ENCODE results near the gene ANKRD23.

Gene ANKRD23

GRCh38 chr2:96844405-96844808 is 586 bp upstream of the ANKRD23 start:
- Mint-ChIP-seq H3K27me3 (ENCODE audit: low read depth, poor library complexity) (no peaks in the 10 kb centered on the region), H3K27ac (peak overlapping the region; percentile 42), H3K9me3 (no peaks in the 10 kb centered on the region), H3K4me3 (no peak overlapping the region), H3K4me1 (peaks cover 54% of the 10 kb centered on the region), H3K36me3 (ENCODE audit: low read depth) (peaks cover 20% of the 10 kb centered on the region)
- no peak for TF ChIP-seq CTCF (IDR thresholded peaks at IDR 0.05)
- no peak for DNase-seq

GRCh38 chr2:96842600-96842999 is 1.2 kb downstream of the ANKRD23 start:
- no peak for DNase-seq
- H3K27me3 Mint-ChIP-seq (ENCODE audit: low read depth, poor library complexity) = no peaks in the 10 kb centered on the region
- no peaks in the 10 kb centered on the region for H3K9me3 Mint-ChIP-seq
- H3K36me3 Mint-ChIP-seq (ENCODE audit: low read depth) = peaks cover 13% of the 10 kb centered on the region
- no peak overlapping the region for H3K4me3 Mint-ChIP-seq
- TF ChIP-seq CTCF (IDR thresholded peaks at IDR 0.05) = no peak
- peak overlapping the region; percentile 73 for H3K27ac Mint-ChIP-seq
- peaks cover 51% of the 10 kb centered on the region for H3K4me1 Mint-ChIP-seq

- Mint-ChIP-seq H3K4me3 (peak overlapping the region; percentile 53), H3K27ac (peak overlapping the region; percentile 97), H3K9me3 (no peaks in the 10 kb centered on the region), H3K4me1 (peaks cover 47% of the 10 kb centered on the region), H3K27me3 (ENCODE audit: low read depth, poor library complexity) (no peaks in the 10 kb centered on the region), H3K36me3 (ENCODE audit: low read depth) (peaks cover 12% of the 10 kb centered on the region)
- no peak for TF ChIP-seq CTCF (IDR thresholded peaks at IDR 0.05)
- DNase-seq = no peak
Observed at GRCh38 chr2:96841701-96842495, 1.9 kb downstream of the ANKRD23 start.

- Mint-ChIP-seq H3K36me3 (ENCODE audit: low read depth) (peaks cover 20% of the 10 kb centered on the region), H3K27me3 (ENCODE audit: low read depth, poor library complexity) (no peaks in the 10 kb centered on the region), H3K4me3 (no peak overlapping the region), H3K4me1 (peaks cover 47% of the 10 kb centered on the region), H3K27ac (no peak overlapping the region), H3K9me3 (no peaks in the 10 kb centered on the region)
- no peak for TF ChIP-seq CTCF (IDR thresholded peaks at IDR 0.05)
- DNase-seq = no peak
Observed at GRCh38 chr2:96839875-96840850, 3.7 kb downstream of the ANKRD23 start.

- DNase-seq = no peak
- peaks cover 22% of the 10 kb centered on the region for H3K36me3 Mint-ChIP-seq (ENCODE audit: low read depth)
- peaks cover 43% of the 10 kb centered on the region for H3K4me1 Mint-ChIP-seq
- H3K9me3 Mint-ChIP-seq = no peaks in the 10 kb centered on the region
- TF ChIP-seq CTCF (IDR thresholded peaks at IDR 0.05) = no peak
- no peaks in the 10 kb centered on the region for H3K27me3 Mint-ChIP-seq (ENCODE audit: low read depth, poor library complexity)
- no peak overlapping the region for H3K27ac Mint-ChIP-seq
- H3K4me3 Mint-ChIP-seq = no peak overlapping the region
Observed at GRCh38 chr2:96839293-96839874, 4.4 kb downstream of the ANKRD23 start.

All from nephron progenitor cell (in vitro differentiated cells).